Activated CD4-positive, CD25-positive, alpha-beta regulatory T cell treated with anti-CD3 and anti-CD28 coated beads, Interleukin-2, amount 50 U/mL, for 16 hours (primary cell): ENCODE measurements around the gene TFEC.
"Not testable (repeated sequence)": the region's sequence is repeated elsewhere in the genome, so short reads cannot be mapped to it uniquely, and the experiment has no call there.

Experiments
- DNase-seq: peaks from one replicate; pipeline ENCODE4 v3.0.0-alpha.2; 2020; ENCODE audit warnings: low read depth, low spot score

TFEC gene

GRCh38 chr7:115929736-115930135 lies 100.8 kb downstream of the TFEC start:
- DNase-seq = not testable (repeated sequence)

DNA sequence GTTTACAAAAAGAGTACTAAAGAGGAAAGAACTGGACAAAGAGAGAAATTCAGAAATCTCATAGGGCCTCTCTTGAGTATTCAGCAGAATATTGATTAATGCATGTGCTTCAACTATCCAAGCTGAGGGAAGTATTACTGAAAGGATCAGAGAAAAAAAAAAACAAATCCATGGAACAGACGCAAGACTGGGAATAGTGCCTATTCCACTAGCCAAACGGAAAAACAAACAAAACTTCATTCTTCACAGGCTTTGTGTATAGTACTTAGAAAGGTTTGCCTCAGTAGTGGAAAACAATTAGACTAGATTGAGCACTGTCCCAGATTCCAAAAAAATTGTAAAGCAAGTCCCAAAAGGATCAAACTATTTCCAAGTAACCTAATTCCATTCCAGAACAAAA lies 106.2 kb downstream of the TFEC start:
- no peak for DNase-seq

DNA sequence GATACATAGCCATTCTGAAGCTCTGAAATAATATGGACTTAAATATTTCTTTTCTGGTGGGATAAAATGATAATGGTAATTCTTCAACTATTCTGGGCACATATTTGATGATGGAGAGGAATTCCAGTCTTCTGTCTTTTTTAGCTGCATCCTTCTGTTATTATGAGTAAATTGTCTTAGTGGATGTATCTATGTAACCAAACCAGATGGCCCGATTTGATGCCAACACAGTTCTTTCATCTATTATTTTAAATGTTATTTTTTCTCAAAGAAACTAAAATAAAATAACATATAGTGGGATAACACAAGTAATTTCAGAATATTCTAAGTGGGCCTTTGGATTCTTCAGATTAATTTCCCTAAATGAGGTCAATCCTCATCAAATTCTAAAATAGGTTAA lies 110.2 kb downstream of the TFEC start:
- DNase-seq = no peak

GRCh38 chr7:115914951-115915350 lies 115.6 kb downstream of the TFEC start:
- DNase-seq = no peak

GRCh38 chr7:115911465-115911864 lies 119.1 kb downstream of the TFEC start:
- DNase-seq = no peak

DNA sequence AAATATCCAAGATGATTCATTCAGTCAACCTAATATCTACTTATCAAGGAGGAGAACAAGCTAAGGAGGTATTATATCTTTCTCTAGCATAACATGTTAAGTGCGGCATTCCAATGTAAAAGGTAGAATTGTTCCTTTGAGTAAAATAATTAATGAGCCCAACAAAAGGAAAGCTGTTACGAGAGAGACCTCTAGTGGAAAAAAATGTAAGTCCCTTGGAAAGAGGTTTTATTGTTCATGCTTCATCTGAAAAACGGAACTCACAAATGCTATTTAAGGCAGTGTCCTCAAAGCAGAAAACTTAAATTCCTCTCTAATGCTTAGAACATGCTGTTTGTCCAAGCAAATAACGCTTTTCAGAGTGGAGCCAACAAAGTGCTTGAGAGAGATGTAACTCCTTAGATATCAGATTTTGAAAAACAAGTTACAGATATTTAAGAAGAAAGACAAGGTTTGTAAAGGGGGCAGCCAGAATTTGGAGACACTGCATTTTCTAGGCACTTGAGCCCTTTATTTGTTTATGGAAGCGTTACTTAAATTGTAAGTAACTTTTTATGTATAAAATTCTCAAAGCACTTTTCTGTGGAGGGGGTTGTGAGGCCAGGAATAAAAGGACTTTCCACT lies 119.9 kb downstream of the TFEC start:
- DNase-seq = no peak

GRCh38 chr7:115906731-115907130 lies 123.8 kb downstream of the TFEC start:
- DNase-seq = no peak

DNA sequence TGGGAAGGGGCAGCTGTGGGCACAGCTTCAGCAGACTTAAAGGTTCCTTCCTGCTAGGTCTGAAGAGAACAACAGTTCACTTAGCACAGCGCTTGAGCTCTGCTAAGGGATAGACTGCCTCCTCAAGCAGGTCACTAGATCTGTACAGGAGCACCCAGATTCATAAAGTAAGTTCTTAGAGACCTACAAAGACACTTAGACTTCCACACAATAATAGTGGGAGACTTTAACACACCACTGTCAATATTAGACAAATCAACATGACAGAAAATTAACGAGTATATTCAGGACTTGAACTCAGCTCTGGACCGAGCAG lies 140.9 kb downstream of the TFEC start:
- no peak for DNase-seq

- no peak for DNase-seq
Measured at GRCh38 chr7:115888981-115889668, 141.4 kb downstream of the TFEC start.

GRCh38 chr7:115885550-115885949 lies 145.0 kb downstream of the TFEC start:
- no peak for DNase-seq
